Measurements from ENCODE around the gene ANKRD18A. TPM values are rescaled to one million over a fixed set of nuclear protein-coding genes. Genes with fewer than 3 reads are reported as not detected.

Gene ANKRD18A
- total and polyA plus RNA-seq, 2 of the 13 experiments (the other 11 are each of a cell fraction or from before 2014, with no cell fraction given): 5.9 to 7.6 TPM

DNA sequence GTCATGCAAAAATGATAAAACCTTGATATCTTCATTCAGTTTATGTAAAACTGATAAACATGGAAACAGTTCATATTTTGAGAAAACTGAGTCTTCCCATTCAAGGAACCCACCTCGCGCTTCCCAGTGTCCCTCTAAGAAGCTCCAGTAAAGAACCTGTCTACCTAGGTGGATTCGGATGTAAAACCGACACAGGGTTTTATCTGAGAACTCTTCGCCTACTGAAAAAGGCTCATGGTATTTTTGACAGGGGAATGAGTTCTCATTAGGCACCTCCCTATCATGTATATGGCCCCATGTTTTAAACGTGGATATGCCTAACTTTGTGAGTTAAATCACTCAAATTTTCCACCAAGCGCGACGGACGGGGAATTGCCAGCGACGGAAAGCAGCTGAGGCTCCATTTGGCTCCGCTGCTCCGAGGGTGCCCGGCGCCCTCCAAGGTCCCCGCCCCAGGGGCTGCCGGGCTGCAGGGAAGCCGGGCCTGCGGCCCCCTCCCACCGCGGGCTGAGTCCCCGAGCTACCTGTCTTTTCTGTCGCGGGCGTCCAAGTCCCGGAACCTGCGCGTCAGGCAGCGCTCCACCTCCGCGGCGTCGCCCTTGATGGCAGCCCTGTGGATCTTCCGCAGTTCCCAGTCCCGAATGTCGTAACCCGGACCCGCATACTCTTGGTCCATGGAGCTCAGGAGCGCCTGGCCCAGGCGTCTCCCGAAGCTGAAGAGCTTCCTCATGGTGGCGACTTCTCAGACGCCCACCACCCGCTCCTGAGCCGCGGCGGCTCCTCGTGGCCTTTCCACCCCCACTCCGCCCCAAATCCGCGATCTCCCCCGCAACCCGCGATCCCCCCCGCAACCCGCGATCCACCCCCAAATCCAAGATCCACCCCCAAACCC, 594 bp downstream of the ANKRD18A start:
- H3K4me2 ChIP-seq (ENCODE audit: low read depth, low read length): peak overlapping the region; percentile 80
- ChIA-PET POLR2A (interaction anchor here (0.6 to 1.7 kb wide), 7 partner anchors 26 to 1028 kb away, joined by 3 to 4 read pairs (median 3); partner anchors contain the start of gene DCAF10), CTCF (ENCODE audit: low intra/inter-chr PET ratio, low total read pairs) (interaction anchor here (1.6 to 1.7 kb wide), 2 partner anchors 22 to 53 kb away, joined by 7 to 11 read pairs; no protein-coding TSS in a partner anchor)
- no peaks in the 10 kb centered on the region for H4K20me1 ChIP-seq (ENCODE audit: insufficient read depth, low read length)
- intact Hi-C loops (cut with micrococcal nuclease; ENCODE audit: unreplicated experiment) (loop anchor here (2.0 to 5.0 kb wide), 2 partner anchors 53 to 188 kb away; no protein-coding TSS in a partner anchor), in situ Hi-C loops (cut with HindIII; ENCODE audit: extremely low pct_ligation_motif_present, low pct_unique_long_range_greater_than_20kb) (loop anchor here (5.0 kb wide), 1 partner anchor 52 kb away; no protein-coding TSS in a partner anchor)
- FAIRE-seq (no peak), ATAC-seq (peak; percentile 39), DNase-seq (ENCODE audit: low spot score) (peak; percentile 21)
- H3K9me3 ChIP-seq (ENCODE audit: low read length): peaks cover 11% of the 10 kb centered on the region
- peak overlapping the region; percentile 34 for H2AFZ ChIP-seq (ENCODE audit: low read length)
- peak overlapping the region; percentile 68 to 79 (median 70) for H3K4me3 ChIP-seq (replicated peaks in 1 of 3; ENCODE audit: insufficient read depth in 1 of 3, low read depth in 2 of 3, low read length in 3 of 3)
- H3K27ac ChIP-seq (ENCODE audit: extremely low read length, insufficient read depth, low read length): peak overlapping the region; percentile 77
- no TSS peak for BruUV-seq (replicated peaks)
- H3K27me3 ChIP-seq (ENCODE audit: control insufficient read depth in 1 of 2, insufficient read depth in 2 of 2, low read length in 2 of 2): no peaks in the 10 kb centered on the region
- peak overlapping the region; percentile 64 for H3K9ac ChIP-seq (ENCODE audit: insufficient read depth, low read depth, low read length)
- peaks cover 7% of the 10 kb centered on the region for H3K79me2 ChIP-seq (ENCODE audit: insufficient read depth, low read length)
- H3K36me3 ChIP-seq (replicated peaks in 1 of 2; ENCODE audit: control insufficient read depth in 1 of 2, insufficient read depth in 2 of 2, low read length in 2 of 2): no peaks in the 10 kb centered on the region
- H3K4me1 ChIP-seq (ENCODE audit: insufficient read depth, low read length): no peaks in the 10 kb centered on the region
- 0% methylated on average over 11 of the region's 58 CpGs for WGBS (ENCODE audit: low lambda C conversion rate)
- TF ChIP-seq YEATS4 (CRISPR knock-in tag; IDR thresholded peaks at IDR 0.05; ENCODE audit: borderline replicate concordance) (no peak), PHB2 (IDR thresholded peaks at IDR 0.05; ENCODE audit: partially characterized antibody) (no peak), WIZ (CRISPR knock-in tag; IDR thresholded peaks at IDR 0.05) (peak; percentile 18; the same call in 1 of the 2 replicates), ZNF274 (CRISPR knock-in tag; IDR thresholded peaks at IDR 0.05) (no peak), KDM4B (CRISPR knock-in tag; IDR thresholded peaks at IDR 0.05) (no peak), SOX6 (IDR thresholded peaks at IDR 0.05) (no peak), SOX6 (CRISPR knock-in tag; IDR thresholded peaks at IDR 0.05) (no peak), HCFC1 (IDR thresholded peaks at IDR 0.05; ENCODE audit: low read depth, low read length) (no peak), SMAD9 (CRISPR knock-in tag; IDR thresholded peaks at IDR 0.05) (no peak), ATAD3A (CRISPR knock-in tag; IDR thresholded peaks at IDR 0.05) (no peak), SUZ12 (IDR thresholded peaks at IDR 0.05; ENCODE audit: low read depth, low read length) (no peak), ELF1 (CRISPR knock-in tag; IDR thresholded peaks at IDR 0.05) (no peak)
- TF ChIP-seq, protein P1, sequence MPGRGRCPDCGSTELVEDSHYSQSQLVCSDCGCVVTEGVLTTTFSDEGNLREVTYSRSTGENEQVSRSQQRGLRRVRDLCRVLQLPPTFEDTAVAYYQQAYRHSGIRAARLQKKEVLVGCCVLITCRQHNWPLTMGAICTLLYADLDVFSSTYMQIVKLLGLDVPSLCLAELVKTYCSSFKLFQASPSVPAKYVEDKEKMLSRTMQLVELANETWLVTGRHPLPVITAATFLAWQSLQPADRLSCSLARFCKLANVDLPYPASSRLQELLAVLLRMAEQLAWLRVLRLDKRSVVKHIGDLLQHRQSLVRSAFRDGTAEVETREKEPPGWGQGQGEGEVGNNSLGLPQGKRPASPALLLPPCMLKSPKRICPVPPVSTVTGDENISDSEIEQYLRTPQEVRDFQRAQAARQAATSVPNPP (CRISPR knock-in tag; IDR thresholded peaks at IDR 0.05): no peak
- TF ChIP-seq, protein P2, sequence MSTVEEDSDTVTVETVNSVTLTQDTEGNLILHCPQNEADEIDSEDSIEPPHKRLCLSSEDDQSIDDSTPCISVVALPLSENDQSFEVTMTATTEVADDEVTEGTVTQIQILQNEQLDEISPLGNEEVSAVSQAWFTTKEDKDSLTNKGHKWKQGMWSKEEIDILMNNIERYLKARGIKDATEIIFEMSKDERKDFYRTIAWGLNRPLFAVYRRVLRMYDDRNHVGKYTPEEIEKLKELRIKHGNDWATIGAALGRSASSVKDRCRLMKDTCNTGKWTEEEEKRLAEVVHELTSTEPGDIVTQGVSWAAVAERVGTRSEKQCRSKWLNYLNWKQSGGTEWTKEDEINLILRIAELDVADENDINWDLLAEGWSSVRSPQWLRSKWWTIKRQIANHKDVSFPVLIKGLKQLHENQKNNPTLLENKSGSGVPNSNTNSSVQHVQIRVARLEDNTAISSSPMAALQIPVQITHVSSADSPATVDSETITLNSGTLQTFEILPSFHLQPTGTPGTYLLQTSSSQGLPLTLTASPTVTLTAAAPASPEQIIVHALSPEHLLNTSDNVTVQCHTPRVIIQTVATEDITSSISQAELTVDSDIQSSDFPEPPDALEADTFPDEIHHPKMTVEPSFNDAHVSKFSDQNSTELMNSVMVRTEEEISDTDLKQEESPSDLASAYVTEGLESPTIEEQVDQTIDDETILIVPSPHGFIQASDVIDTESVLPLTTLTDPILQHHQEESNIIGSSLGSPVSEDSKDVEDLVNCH (CRISPR knock-in tag; IDR thresholded peaks at IDR 0.05): no peak
- TF ChIP-seq, protein P3, sequence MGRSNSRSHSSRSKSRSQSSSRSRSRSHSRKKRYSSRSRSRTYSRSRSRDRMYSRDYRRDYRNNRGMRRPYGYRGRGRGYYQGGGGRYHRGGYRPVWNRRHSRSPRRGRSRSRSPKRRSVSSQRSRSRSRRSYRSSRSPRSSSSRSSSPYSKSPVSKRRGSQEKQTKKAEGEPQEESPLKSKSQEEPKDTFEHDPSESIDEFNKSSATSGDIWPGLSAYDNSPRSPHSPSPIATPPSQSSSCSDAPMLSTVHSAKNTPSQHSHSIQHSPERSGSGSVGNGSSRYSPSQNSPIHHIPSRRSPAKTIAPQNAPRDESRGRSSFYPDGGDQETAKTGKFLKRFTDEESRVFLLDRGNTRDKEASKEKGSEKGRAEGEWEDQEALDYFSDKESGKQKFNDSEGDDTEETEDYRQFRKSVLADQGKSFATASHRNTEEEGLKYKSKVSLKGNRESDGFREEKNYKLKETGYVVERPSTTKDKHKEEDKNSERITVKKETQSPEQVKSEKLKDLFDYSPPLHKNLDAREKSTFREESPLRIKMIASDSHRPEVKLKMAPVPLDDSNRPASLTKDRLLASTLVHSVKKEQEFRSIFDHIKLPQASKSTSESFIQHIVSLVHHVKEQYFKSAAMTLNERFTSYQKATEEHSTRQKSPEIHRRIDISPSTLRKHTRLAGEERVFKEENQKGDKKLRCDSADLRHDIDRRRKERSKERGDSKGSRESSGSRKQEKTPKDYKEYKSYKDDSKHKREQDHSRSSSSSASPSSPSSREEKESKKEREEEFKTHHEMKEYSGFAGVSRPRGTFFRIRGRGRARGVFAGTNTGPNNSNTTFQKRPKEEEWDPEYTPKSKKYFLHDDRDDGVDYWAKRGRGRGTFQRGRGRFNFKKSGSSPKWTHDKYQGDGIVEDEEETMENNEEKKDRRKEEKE (IDR thresholded peaks at IDR 0.05): no peak
- TF ChIP-seq, protein P4, sequence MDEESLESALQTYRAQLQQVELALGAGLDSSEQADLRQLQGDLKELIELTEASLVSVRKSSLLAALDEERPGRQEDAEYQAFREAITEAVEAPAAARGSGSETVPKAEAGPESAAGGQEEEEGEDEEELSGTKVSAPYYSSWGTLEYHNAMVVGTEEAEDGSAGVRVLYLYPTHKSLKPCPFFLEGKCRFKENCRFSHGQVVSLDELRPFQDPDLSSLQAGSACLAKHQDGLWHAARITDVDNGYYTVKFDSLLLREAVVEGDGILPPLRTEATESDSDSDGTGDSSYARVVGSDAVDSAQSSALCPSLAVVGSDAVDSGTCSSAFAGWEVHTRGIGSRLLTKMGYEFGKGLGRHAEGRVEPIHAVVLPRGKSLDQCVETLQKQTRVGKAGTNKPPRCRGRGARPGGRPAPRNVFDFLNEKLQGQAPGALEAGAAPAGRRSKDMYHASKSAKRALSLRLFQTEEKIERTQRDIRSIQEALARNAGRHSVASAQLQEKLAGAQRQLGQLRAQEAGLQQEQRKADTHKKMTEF (CRISPR knock-in tag; IDR thresholded peaks at IDR 0.05): no peak
